Caco-2 (cell line): ENCODE results near the gene TTC28. TPM values are rescaled to one million over a fixed set of nuclear protein-coding genes. Genes with fewer than 3 reads are reported as not detected.

ENCODE experiments used
- BruUV-seq: library from RNA; stranded (reverse); fragments of 400-500 nt; replicated peaks from 2 replicates; lab custom pipeline; 2021; lab: Mats Ljungman, UMichigan
- CTCF ChIA-PET: fragments of 300-600 bp; sonication (Branson Sonifier 250); formaldehyde crosslinking; loops from one replicate; lab custom pipeline; 2022; ENCODE audit warnings: antibody characterized with exemption; lab: Charles Lee
- POLR2A ChIA-PET: fragments of 300-600 bp; sonication (Branson Sonifier 250); formaldehyde crosslinking; loops from one replicate; lab custom pipeline; 2022; ENCODE audit warnings: antibody characterized with exemption; lab: Charles Lee
- DNase-seq, 2 experiments: peaks; one replicate each; pipeline versions ENCODE4 v3.0.0 to v3.0.0-alpha.2; 2020 to 2022
- H3K27me3 ChIP-seq: replicated peaks from 2 replicates; pipeline ENCODE4 v1.6.0; 2011; ENCODE audit warnings: low read length; ENCODE audit not compliant: control insufficient read depth, insufficient read depth
- H3K36me3 ChIP-seq: 2 replicates; pipeline ENCODE4 v1.5.1; 2011; ENCODE audit warnings: low read length; ENCODE audit not compliant: control insufficient read depth, insufficient read depth
- H3K4me1 ChIP-seq: fragments of 250-450 bp; sonication (Bioruptor Pico); 2 replicates; pipeline ENCODE4 v1.5.1; 2020; ENCODE audit warnings: mild to moderate bottlenecking
- H3K4me3 ChIP-seq: 2 replicates; pipeline ENCODE4 v1.5.1; 2011; ENCODE audit warnings: low read depth, mild to moderate bottlenecking, control low read depth, low read length
- H3K9me3 ChIP-seq: fragments of 250-450 bp; sonication (Bioruptor Pico); 2 replicates; pipeline ENCODE4 v1.5.1; 2020; ENCODE audit warnings: mild to moderate bottlenecking, moderate library complexity
- H3K27ac Mint-ChIP-seq: one replicate; pipeline ENCODE4 v1.8.0; 2022; ENCODE audit warnings: mixed read lengths; ENCODE audit not compliant: unreplicated experiment
- H3K27me3 Mint-ChIP-seq: one replicate; pipeline ENCODE4 v1.8.0; 2022; ENCODE audit warnings: mixed read lengths; ENCODE audit not compliant: insufficient read depth, unreplicated experiment
- H3K36me3 Mint-ChIP-seq: one replicate; pipeline ENCODE4 v1.8.0; 2022; ENCODE audit warnings: mild to moderate bottlenecking, mixed read lengths; ENCODE audit not compliant: insufficient read depth, unreplicated experiment
- H3K4me1 Mint-ChIP-seq: one replicate; pipeline ENCODE4 v1.8.0; 2022; ENCODE audit warnings: low read depth, mixed read lengths; ENCODE audit not compliant: unreplicated experiment
- H3K4me3 Mint-ChIP-seq: one replicate; pipeline ENCODE4 v1.8.0; 2022; ENCODE audit warnings: mild to moderate bottlenecking, moderate library complexity, mixed read lengths; ENCODE audit not compliant: unreplicated experiment
- H3K9me3 Mint-ChIP-seq: one replicate; pipeline ENCODE4 v1.8.0; 2022; ENCODE audit warnings: mixed read lengths; ENCODE audit not compliant: unreplicated experiment
- CTCF ChIP-seq, 2 experiments: fragments of 200-600 bp in 1 of 2; IDR thresholded peaks; 1 replicate in 1 of 2; 2 replicates in 1 of 2; pipeline versions ENCODE4 v1.5.1 to v1.8.0; 2011 to 2022; ENCODE audit warnings: antibody characterized with exemption in 1 of 2, control low read depth in 1 of 2, inconsistent platforms in 1 of 2, low read depth in 1 of 2, low read length in 1 of 2, mild to moderate bottlenecking in 1 of 2, moderate library complexity in 1 of 2; ENCODE audit not compliant: insufficient read depth in 1 of 2, severe bottlenecking in 1 of 2, unreplicated experiment in 1 of 2
- intact Hi-C: fragments of 100-400 bp; cut with micrococcal nuclease; formaldehyde crosslinking; loops from one replicate; pipeline ENCODE4 v1.10.0; 2022; ENCODE audit not compliant: unreplicated experiment
- total RNA-seq: library from RNA; stranded (reverse); gene quantifications from 2 replicates; pipeline ENCODE4 v1.2.3, GENCODE V29; 2022

TTC28 gene
- total RNA-seq, 1 experiment from 2014 or later, result 12.0 TPM

- no peak for TF ChIP-seq CTCF (IDR thresholded peaks at IDR 0.05; ENCODE audit: insufficient read depth in 1 of 2, low read depth in 1 of 2, low read length in 1 of 2, severe bottlenecking in 1 of 2, unreplicated experiment in 1 of 2)
- H3K27me3 Mint-ChIP-seq, result peaks cover 10% of the 10 kb centered on the region
- Histone ChIP-seq H3K9me3 (no peaks in the 10 kb centered on the region), H3K4me1 (no peaks in the 10 kb centered on the region), H3K36me3 (no peaks in the 10 kb centered on the region), H3K27me3 (no peaks in the 10 kb centered on the region), H3K4me3 (no peak overlapping the region)
- H3K4me1 Mint-ChIP-seq, result peaks cover 7% of the 10 kb centered on the region
- H3K4me3 Mint-ChIP-seq, result no peak overlapping the region
- peaks cover 12% of the 10 kb centered on the region for H3K9me3 Mint-ChIP-seq
- DNase-seq, result no peak
- no TSS peak for BruUV-seq
- POLR2A ChIA-PET, result no interaction called here
- H3K36me3 Mint-ChIP-seq, result peaks cover 5% of the 10 kb centered on the region
- no peak overlapping the region for H3K27ac Mint-ChIP-seq
- CTCF ChIA-PET, result no interaction called here
- intact Hi-C loops, result no loop called here
Observed at GRCh38 chr22:28155808-28156207, 523.8 kb downstream of the TTC28 start.

- no peak overlapping the region for H3K4me3 Mint-ChIP-seq
- peaks cover 5% of the 10 kb centered on the region for H3K36me3 Mint-ChIP-seq
- H3K27me3 ChIP-seq, result no peaks in the 10 kb centered on the region
- no peak for TF ChIP-seq CTCF (IDR thresholded peaks at IDR 0.05; ENCODE audit: insufficient read depth in 1 of 2, low read depth in 1 of 2, low read length in 1 of 2, severe bottlenecking in 1 of 2, unreplicated experiment in 1 of 2)
- no TSS peak for BruUV-seq
- no peaks in the 10 kb centered on the region for H3K4me1 ChIP-seq
- ChIA-PET CTCF (no interaction called here), POLR2A (no interaction called here)
- H3K4me1 Mint-ChIP-seq, result peaks cover 7% of the 10 kb centered on the region
- peaks cover 12% of the 10 kb centered on the region for H3K9me3 Mint-ChIP-seq
- no peak overlapping the region for H3K4me3 ChIP-seq
- no peaks in the 10 kb centered on the region for H3K9me3 ChIP-seq
- peaks cover 10% of the 10 kb centered on the region for H3K27me3 Mint-ChIP-seq
- H3K27ac Mint-ChIP-seq, result no peak overlapping the region
- no peaks in the 10 kb centered on the region for H3K36me3 ChIP-seq
- intact Hi-C loops, result no loop called here
- DNase-seq, result no peak
Observed at GRCh38 chr22:28154861-28155260, 524.8 kb downstream of the TTC28 start.

- BruUV-seq, result no TSS peak
- POLR2A ChIA-PET, result no interaction called here
- DNase-seq, result peak in 1 of 2 experiments; percentile 15
- H3K4me3 Mint-ChIP-seq, result no peak overlapping the region
- no peak overlapping the region for H3K27ac Mint-ChIP-seq
- Histone ChIP-seq H3K36me3 (no peaks in the 10 kb centered on the region), H3K9me3 (no peaks in the 10 kb centered on the region), H3K4me1 (no peaks in the 10 kb centered on the region), H3K27me3 (no peaks in the 10 kb centered on the region), H3K4me3 (no peak overlapping the region)
- CTCF ChIA-PET, result no interaction called here
- peaks cover 10% of the 10 kb centered on the region for H3K27me3 Mint-ChIP-seq
- peaks cover 5% of the 10 kb centered on the region for H3K36me3 Mint-ChIP-seq
- H3K9me3 Mint-ChIP-seq, result peaks cover 11% of the 10 kb centered on the region
- peaks cover 7% of the 10 kb centered on the region for H3K4me1 Mint-ChIP-seq
- intact Hi-C loops, result no loop called here
- no peak for TF ChIP-seq CTCF (IDR thresholded peaks at IDR 0.05; ENCODE audit: insufficient read depth in 1 of 2, low read depth in 1 of 2, low read length in 1 of 2, severe bottlenecking in 1 of 2, unreplicated experiment in 1 of 2)
Observed at GRCh38 chr22:28151151-28151816, 528.4 kb downstream of the TTC28 start.
